DND-41 (cell line): Measurements from ENCODE around the gene C3orf18.

Experiments used
- ATAC-seq: fragments of 200-7000 bp; cut with Tn5 transposase; 3 replicates; pipeline ENCODE4 v1.9.1; 2021; ENCODE audit warnings: low read depth; ENCODE audit not compliant: insufficient read depth
- DNase-seq: peaks from one replicate; pipeline ENCODE4 v3.0.0-alpha.2; 2020
- H2AFZ ChIP-seq: 2 replicates; pipeline ENCODE4 v1.6.0; 2012; ENCODE audit warnings: low read depth, low read length
- H3K27ac ChIP-seq: 2 replicates; pipeline ENCODE4 v1.5.1; 2012; ENCODE audit warnings: low read length, inconsistent platforms
- H3K27me3 ChIP-seq: fragments of 200-600 bp; sonication (generic); 2 replicates; pipeline ENCODE4 v1.6.0; 2012; ENCODE audit warnings: low read length, mild to moderate bottlenecking, inconsistent platforms; ENCODE audit not compliant: insufficient read depth, poor library complexity
- H3K36me3 ChIP-seq: 2 replicates; pipeline ENCODE4 v1.5.1; 2012; ENCODE audit warnings: low read length, inconsistent platforms; ENCODE audit not compliant: insufficient read depth
- H3K4me1 ChIP-seq: 2 replicates; pipeline ENCODE4 v1.5.1; 2012; ENCODE audit warnings: mild to moderate bottlenecking, low read length; ENCODE audit not compliant: insufficient read depth
- H3K4me2 ChIP-seq: 2 replicates; pipeline ENCODE4 v1.6.0; 2012; ENCODE audit warnings: mild to moderate bottlenecking, moderate library complexity, low read length, inconsistent platforms; ENCODE audit not compliant: insufficient read depth
- H3K4me3 ChIP-seq, 2 experiments: fragments of 200-600 bp in 1 of 2; shearing (Covaris generic) in 1 of 2; 2 replicates each; pipeline ENCODE4 v1.5.1; 2012 to 2016; ENCODE audit warnings: inconsistent platforms in 2 of 2, low read length in 2 of 2, mild to moderate bottlenecking in 2 of 2, low read depth in 1 of 2, moderate library complexity in 1 of 2
- H3K79me2 ChIP-seq: 2 replicates; pipeline ENCODE4 v1.6.0; 2012; ENCODE audit warnings: low read length, inconsistent platforms; ENCODE audit not compliant: insufficient read depth
- H3K9ac ChIP-seq: 2 replicates; pipeline ENCODE4 v1.6.0; 2012; ENCODE audit warnings: low read depth, mild to moderate bottlenecking, inconsistent platforms, low read length, moderate library complexity
- H3K9me3 ChIP-seq: 2 replicates; pipeline ENCODE4 v1.5.1; 2012; ENCODE audit warnings: low read length, moderate library complexity, mild to moderate bottlenecking, inconsistent platforms; ENCODE audit not compliant: insufficient read depth, severe bottlenecking
- H4K20me1 ChIP-seq: 2 replicates; pipeline ENCODE4 v1.6.0; 2012; ENCODE audit warnings: low read length; ENCODE audit not compliant: insufficient read depth
- EZH2 ChIP-seq: IDR thresholded peaks from 3 replicates; pipeline ENCODE4 v1.6.1; 2012; ENCODE audit warnings: borderline replicate concordance, low read depth, mild to moderate bottlenecking, moderate library complexity, low read length, inconsistent platforms; ENCODE audit not compliant: severe bottlenecking
- TF ChIP-seq, protein P1 (sequence below): IDR thresholded peaks from 2 replicates; pipeline ENCODE4 v1.5.1; 2012; ENCODE audit warnings: borderline replicate concordance, low read length, moderate library complexity, mild to moderate bottlenecking; ENCODE audit not compliant: poor library complexity, severe bottlenecking; ENCODE audit errors: extremely low read depth

Gene C3orf18

DNA sequence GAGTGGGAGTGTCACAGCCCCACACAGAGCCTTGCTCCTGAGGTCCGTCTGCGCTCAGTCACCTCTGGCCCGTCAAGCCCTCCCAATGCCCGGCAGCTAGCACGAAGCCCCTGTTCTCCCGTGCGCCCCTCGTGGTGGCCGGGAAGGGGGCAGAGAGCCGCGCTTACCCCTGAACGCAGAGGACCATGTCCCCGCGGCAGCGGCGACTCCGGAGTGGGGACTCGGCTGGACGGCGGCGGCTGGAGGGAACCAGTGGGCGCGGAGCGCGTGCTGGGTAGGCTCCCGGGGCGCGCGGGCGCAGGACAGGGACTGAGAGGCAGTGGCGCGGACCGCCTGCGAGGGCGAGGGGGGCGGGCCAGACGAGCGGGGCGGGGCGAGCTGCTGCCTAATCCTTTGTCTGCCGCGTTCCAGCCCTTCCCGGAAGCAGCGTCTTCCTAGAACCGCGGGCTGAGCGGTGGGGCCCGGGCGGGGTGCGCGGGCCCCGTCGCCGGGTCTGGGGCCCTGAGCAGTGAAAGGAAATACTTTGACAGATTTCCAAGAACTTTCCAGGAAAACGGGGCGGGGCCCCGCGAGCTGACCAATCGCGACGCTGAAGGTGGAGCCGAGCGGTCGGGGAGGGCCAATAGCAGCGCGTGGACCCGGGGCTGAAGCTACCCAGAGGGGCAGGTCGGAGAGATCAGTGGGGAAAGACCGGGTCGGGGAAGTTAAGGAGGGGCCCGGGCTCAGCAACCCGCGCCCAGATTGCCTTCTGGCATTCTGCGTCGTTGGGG lies 44.1 kb upstream of the C3orf18 start, which contains the start of gene CISH:
Gene CISH, minus strand, starts transcription at position 311 of the 770 bp plus-strand sequence. Its CDS starts 124 bp downstream, at position 187.
- peak; percentile 100 for DNase-seq
- Histone ChIP-seq H3K27me3 (no peaks in the 10 kb centered on the region), H3K36me3 (peaks cover 77% of the 10 kb centered on the region), H3K4me1 (peaks cover 59% of the 10 kb centered on the region), H3K27ac (peak within 1 kb of the TSS; percentile 99), H3K79me2 (peaks cover 93% of the 10 kb centered on the region), H3K4me2 (peak within 1 kb of the TSS; percentile 85), H3K9me3 (no peaks in the 10 kb centered on the region), H3K9ac (peak within 1 kb of the TSS; percentile 96), H4K20me1 (peaks cover 63% of the 10 kb centered on the region), H2AFZ (no peak within 1 kb of the TSS), H3K4me3 (peak within 1 kb of the TSS; percentile 82)
- ATAC-seq: peak; percentile 65
- TF ChIP-seq EZH2: no peak
- TF ChIP-seq, protein P1, sequence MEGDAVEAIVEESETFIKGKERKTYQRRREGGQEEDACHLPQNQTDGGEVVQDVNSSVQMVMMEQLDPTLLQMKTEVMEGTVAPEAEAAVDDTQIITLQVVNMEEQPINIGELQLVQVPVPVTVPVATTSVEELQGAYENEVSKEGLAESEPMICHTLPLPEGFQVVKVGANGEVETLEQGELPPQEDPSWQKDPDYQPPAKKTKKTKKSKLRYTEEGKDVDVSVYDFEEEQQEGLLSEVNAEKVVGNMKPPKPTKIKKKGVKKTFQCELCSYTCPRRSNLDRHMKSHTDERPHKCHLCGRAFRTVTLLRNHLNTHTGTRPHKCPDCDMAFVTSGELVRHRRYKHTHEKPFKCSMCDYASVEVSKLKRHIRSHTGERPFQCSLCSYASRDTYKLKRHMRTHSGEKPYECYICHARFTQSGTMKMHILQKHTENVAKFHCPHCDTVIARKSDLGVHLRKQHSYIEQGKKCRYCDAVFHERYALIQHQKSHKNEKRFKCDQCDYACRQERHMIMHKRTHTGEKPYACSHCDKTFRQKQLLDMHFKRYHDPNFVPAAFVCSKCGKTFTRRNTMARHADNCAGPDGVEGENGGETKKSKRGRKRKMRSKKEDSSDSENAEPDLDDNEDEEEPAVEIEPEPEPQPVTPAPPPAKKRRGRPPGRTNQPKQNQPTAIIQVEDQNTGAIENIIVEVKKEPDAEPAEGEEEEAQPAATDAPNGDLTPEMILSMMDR: peak; percentile 59

DNA sequence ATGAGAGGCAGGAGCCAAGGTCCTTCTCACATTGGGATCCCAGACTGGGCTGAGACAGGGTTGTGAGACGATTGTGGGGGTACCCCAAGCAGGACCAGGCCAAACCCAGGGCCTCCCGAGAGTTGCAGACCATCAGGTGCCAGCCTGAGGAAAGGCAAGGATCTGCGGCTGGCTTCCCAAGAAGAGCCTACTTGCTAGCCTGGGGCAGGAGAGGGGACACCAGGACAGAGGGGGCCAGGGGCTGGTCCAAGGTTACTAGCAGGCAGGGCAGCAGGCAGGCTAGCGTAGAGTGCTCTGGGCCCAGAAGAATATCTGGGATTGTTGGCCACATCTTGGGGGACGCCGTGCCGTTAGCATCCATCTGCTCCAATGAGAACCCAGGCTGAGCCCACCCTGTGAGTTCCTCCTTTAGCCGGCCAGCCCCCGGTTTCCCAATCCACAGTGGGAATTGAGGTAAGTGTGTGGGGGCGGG lies 43.5 kb upstream of the C3orf18 start:
- no peak for ATAC-seq
- H3K27ac ChIP-seq: peak overlapping the region; percentile 99
- H3K27me3 ChIP-seq: no peaks in the 10 kb centered on the region
- H2AFZ ChIP-seq: no peak overlapping the region
- peak overlapping the region; percentile 82 for H3K4me3 ChIP-seq
- H3K9ac ChIP-seq: peak overlapping the region; percentile 91
- TF ChIP-seq EZH2: no peak
- TF ChIP-seq, protein P1: no peak
- H3K9me3 ChIP-seq: no peaks in the 10 kb centered on the region
- H3K79me2 ChIP-seq: peaks cover 95% of the 10 kb centered on the region
- peaks cover 83% of the 10 kb centered on the region for H3K36me3 ChIP-seq
- DNase-seq: no peak
- peak overlapping the region; percentile 85 for H3K4me2 ChIP-seq
- H3K4me1 ChIP-seq: peaks cover 59% of the 10 kb centered on the region
- H4K20me1 ChIP-seq: peaks cover 68% of the 10 kb centered on the region

DNA sequence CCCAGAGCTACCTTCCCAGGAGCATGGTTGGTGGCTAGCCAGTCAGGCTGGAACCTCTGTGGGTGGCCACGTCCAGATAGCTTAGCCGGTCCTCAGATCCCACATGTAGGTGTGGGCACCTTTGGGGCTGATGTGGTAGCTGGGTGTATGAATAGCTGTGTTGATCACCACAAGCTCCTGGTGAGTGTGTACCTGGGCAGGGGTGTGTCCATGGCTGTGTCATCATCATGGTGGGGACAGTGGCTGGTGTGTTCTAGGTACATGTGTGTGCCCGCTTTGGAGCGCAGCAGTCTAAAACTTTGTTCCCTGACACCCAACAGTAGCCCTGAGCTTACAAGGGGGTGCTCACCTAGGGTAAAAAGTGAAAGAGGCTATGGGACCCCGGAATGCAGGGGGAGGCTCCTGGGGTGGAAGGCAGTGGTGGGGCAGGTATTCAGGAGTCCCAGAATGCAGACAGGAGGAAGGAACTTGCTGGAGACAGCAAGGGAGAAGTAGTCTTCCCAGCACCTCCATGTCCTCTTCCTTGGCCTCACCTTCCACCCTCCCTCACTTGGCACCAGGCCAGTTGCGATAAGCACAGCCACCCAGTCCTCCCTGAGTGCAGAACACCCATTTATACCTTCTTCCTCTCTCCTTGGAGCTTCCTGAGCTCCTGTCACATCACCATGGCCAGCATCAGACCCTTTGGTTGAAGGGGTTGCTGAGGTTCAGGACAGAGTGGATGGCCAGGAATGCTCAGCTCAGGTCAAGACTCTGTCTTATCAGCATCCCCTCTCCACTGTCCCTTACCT lies 42.8 kb upstream of the C3orf18 start:
- TF ChIP-seq, protein P1: no peak
- TF ChIP-seq EZH2: no peak
- peaks cover 90% of the 10 kb centered on the region for H3K36me3 ChIP-seq
- ATAC-seq (no peak), DNase-seq (peak; percentile 66)
- H3K79me2 ChIP-seq: peaks cover 96% of the 10 kb centered on the region
- peak overlapping the region; percentile 99 for H3K27ac ChIP-seq
- peaks cover 72% of the 10 kb centered on the region for H4K20me1 ChIP-seq
- H3K27me3 ChIP-seq: no peaks in the 10 kb centered on the region
- peak overlapping the region; percentile 82 for H3K4me3 ChIP-seq
- peaks cover 59% of the 10 kb centered on the region for H3K4me1 ChIP-seq
- H3K9ac ChIP-seq: peak overlapping the region; percentile 91
- H2AFZ ChIP-seq: no peak overlapping the region
- no peaks in the 10 kb centered on the region for H3K9me3 ChIP-seq
- peak overlapping the region; percentile 85 for H3K4me2 ChIP-seq
